CD4-positive, alpha-beta T cell treated with Interleukin-17A for 4 hours (primary cell): ENCODE results near the gene WDR1.

Source experiments
- DNase-seq: peaks from one replicate; pipeline ENCODE4 v3.0.0-alpha.2; 2020; ENCODE audit warnings: mixed read lengths

Gene WDR1

DNA sequence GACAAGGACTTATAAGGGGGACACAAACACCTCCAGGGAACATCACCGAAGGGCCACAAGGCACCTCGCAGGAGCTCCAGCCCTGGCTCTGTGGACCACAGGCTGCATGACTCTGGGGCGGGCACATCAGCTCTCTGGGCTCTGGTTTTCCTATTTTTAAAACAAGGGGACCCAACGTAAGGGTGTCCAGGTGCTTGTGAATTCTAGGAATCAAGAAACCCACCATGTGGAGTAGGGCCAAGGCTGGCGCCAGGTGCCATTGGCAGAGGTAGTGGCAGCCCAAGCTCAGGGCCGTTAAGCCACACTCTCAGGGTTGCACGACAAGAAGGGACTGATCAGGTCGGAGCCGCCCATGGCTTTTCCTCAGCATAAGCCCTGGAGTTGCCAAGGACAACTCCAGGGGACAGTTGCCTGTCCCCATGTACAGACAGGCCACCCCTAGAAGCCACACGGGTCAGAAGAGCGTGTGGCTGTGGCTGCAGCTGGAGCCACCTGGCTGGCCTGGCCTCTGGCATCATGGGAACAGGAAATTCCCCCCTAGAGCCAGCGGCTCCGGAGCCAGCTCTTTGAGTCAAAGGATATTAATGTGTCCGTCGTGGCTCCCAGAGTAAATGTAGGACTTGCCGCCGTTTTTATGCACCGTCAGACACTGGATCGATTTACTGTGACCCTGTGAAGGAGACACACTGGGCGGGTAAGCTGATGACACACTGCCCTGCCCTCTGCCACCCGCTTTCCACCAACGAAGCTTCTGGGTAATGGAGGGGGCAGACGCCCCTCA lies 32.5 kb downstream of the WDR1 start:
- DNase-seq: no peak

- no peak for DNase-seq
Measured at GRCh38 chr4:10083331-10083771, 33.2 kb downstream of the WDR1 start.

DNA sequence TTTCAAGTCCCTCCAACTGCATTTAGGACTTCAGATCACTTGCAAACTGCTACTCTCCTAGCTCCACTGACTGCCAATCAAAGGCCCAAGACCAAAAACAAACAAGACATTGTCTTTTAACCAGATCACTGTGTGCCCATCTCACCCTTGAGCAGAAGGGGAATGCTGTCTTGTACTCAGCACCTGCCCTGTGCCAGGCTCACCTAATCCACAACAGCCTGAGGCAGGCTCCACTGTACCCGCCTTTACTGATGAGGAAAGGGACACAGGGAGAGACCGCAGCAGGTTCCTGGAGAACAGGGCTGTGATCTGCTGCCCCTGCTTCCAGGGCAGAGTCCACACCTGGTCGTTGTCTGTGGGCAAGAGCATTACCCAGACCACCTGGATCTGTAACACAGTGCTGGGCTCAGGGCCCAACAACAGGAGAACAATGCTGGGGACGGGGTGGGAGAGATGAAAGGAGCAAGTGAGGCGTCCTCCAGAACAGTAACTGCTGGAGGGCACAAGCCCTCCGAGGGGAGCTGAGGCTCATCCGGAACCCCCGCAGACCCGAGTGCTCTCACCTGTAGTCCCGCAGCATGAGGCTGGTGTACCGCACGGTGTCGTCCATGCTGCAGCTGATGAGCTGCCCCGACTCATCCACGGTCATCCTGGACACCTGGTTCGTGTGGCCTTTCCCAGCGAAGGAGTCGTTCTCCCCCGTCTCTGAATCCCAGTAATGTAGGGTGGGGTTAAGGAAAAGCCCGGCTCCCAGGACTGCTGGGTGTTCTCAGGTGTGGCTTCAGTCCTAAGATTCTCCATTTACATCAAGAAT lies 33.9 kb downstream of the WDR1 start:
- no peak for DNase-seq

GRCh38 chr4:10082047-10082446 lies 34.6 kb downstream of the WDR1 start:
- no peak for DNase-seq

DNA sequence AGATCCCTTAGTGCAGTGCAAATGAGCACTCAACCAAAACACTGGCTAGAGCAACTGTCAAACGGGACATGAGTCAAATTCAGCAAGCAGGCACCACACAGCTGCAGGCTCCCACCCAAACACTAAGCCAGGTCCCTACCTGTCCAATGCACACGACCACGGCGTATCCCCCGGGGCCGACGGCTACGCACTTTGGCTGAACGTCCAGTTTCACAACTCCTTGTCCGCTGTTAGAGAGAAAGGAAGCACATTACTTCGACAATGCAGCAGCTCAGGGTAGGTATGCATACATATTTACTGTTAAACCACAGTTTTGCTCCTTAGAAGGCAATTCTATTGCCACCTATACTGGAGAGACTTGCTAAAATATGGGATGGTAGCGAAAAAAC lies 35.4 kb downstream of the WDR1 start:
- DNase-seq: no peak

- DNase-seq: no peak
Measured at GRCh38 chr4:10080589-10081217, 35.9 kb downstream of the WDR1 start.

- no peak for DNase-seq
Measured at GRCh38 chr4:10079912-10080588, 36.5 kb downstream of the WDR1 start.

GRCh38 chr4:10079256-10079655 lies 37.3 kb downstream of the WDR1 start:
- DNase-seq: no peak

DNA sequence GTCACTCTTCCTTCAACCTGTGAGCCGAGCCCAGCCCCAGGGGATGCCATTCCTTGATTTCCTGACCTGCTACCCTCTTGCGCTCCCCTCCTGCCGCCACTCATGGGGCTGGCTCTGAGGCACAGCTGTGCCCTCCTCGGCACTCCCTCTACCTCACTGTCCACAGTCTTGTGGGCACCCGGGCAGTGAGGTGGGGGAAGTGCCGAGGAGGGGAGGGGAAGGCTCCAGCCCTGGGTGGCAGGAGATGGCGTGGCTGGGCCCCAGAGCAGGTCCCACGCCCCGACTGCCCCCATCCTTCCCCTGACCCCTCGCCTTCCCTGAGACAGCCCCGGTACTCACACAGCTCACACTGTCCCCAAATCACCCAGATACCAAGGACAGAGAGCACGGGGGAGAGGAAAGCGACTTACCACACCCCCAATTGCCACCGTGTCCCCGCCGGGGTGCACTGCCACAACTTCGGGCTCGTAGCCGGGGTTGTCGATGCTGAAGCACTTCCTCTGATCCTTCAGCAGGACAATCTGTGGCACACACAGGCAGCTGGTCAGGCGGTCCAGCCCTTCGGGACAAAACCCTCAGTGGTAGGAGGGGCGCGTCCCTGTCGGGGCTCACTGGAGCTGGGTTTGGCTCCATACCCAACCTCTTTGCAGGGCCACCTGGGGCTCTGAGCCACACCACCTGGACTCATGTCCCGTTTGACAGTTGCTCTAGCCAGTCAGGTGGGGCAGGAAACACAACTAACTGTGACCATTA lies 37.9 kb downstream of the WDR1 start:
- no peak for DNase-seq

GRCh38 chr4:10077483-10078335 lies 38.9 kb downstream of the WDR1 start:
- no peak for DNase-seq

GRCh38 chr4:10077076-10077475 lies 39.5 kb downstream of the WDR1 start:
- DNase-seq: no peak

- no peak for DNase-seq
Measured at GRCh38 chr4:10075953-10076391, 40.6 kb downstream of the WDR1 start.

DNA sequence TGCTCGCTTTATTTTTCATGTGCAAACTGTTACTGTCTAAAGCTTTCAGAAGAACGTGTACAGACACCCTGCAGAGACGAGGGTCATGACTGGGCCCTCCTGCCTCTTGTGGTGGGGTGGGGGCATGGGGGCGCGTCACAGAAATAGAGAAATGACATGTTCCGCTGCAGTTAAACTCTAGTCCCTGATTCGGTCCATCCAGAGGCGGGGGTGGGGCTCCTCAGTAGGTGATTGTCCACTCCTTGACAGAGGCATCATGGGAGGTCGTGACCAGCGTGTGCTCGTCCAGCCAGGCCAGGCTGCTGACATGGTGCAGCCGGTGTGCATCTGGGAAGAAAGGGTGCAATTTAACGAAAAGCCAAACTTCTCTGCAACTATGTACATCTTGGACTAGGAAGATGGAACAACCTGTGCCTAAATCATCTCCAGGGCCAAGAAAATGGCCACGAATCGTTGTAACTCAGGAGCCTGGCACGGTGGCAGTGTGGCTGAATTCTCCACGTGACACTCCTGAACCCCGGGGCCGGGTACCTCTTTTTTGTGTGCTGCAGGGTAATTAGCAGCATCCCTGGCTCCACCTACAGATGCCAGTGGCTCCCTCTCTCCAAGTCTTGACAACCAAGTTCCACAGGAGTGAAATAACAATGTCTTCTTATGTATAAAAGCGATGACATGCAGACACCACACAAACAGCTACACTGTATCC lies 41.3 kb downstream of the WDR1 start:
- DNase-seq: no peak

GRCh38 chr4:10074767-10075105 lies 41.9 kb downstream of the WDR1 start:
- DNase-seq: peak; percentile 44

DNA sequence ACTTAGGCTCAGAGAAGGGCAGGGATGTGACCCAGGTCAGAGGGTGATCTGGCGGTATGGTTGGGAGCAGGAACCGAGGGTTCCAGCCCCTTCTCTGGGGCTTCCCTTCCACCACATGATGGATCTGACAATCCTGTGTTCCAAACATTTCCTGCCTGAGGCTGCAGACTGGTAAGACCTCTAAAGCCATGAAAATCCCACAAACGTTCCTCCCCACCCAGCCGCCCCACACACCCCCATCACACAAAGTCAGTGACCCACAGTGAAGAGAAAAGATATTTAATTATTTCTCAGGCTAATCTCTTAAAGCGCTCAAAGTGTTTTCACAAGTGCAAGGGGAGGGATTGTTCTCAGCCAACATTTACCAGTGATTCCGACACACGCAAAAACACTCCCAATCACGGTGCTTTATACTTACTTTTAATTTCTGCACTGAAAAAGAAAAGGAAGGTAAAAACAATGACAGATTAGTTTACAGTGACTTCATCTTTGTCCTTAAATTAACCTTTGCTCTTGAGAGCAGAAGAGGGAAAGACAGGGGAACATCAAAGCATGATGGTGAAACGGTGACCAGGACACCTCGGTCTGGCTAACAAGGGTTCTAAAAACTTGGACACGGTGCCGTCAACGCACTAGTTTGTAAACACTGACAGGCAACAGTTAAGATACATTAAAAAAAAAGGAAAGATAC lies 42.4 kb downstream of the WDR1 start:
- DNase-seq: no peak

- DNase-seq: no peak
Measured at GRCh38 chr4:10072420-10073017, 44.1 kb downstream of the WDR1 start.

DNA sequence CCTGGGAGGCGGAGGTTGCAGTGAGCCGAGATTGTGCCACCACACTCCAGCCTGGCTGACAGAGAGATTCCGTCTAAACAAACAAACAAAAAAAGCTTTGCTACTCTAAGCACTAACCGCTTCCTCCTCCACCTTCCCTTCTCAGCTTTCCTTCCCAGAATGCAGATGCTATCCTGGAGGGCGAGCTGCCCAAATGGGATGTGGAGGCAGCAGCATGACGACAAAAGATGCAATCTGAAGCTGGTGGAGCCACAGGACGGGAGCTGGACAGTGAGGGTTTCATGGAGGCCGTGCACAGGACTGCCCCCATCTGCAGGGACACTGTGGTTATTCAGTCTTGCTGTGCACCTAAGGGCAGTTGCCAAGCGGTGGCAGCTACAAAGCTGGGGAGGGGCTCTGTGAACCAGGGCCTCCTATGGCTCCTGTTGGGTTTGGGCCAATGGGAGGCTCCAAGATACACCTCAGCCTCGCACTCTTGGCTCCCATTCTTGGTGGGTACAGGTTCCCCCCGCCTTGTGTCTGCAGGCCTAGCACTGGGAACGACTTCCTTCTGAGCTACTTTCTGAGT lies 47.4 kb downstream of the WDR1 start:
- no peak for DNase-seq

- no peak for DNase-seq
Measured at GRCh38 chr4:10066670-10067651, 49.6 kb downstream of the WDR1 start.
